Spinal cord (tissue), 10 donors: Measurements from ENCODE around the gene LCNL1. TPM values are rescaled to one million over a fixed set of nuclear protein-coding genes. Genes with fewer than 3 reads are reported as not detected.
"Not testable (repeated sequence)": the region's sequence is repeated elsewhere in the genome, so short reads cannot be mapped to it uniquely, and the experiment has no call there.

Experiments
- DNase-seq, 6 donors: peaks; one replicate each; pipeline versions ENCODE4 v3.0.0 to v3.0.0-alpha.2; 2013 to 2015; ENCODE audit warnings: low spot score in 6 of 6, low read depth in 4 of 6
- H3K27ac ChIP-seq: one replicate; pipeline ENCODE4 v1.5.1; 2013; ENCODE audit warnings: low read depth, low read length, control low read depth
- H3K27me3 ChIP-seq: one replicate; pipeline ENCODE4 v1.6.1; 2013; ENCODE audit warnings: low read length; ENCODE audit not compliant: control insufficient read depth, insufficient read depth
- H3K36me3 ChIP-seq: one replicate; pipeline ENCODE4 v1.6.1; 2013; ENCODE audit warnings: low read length; ENCODE audit not compliant: control insufficient read depth, insufficient read depth
- H3K4me1 ChIP-seq: one replicate; pipeline ENCODE4 v1.6.1; 2013; ENCODE audit warnings: low read length; ENCODE audit not compliant: control insufficient read depth, insufficient read depth
- H3K4me3 ChIP-seq: one replicate; pipeline ENCODE4 v1.5.1; 2013; ENCODE audit warnings: low read depth, low read length, control low read depth
- H3K9me3 ChIP-seq: one replicate; pipeline ENCODE4 v1.6.1; 2013; ENCODE audit warnings: low read length; ENCODE audit not compliant: control insufficient read depth, insufficient read depth
- WGBS: methylation state at CpG from one replicate; pipeline ENCODE4 v1.1.5; 2013; ENCODE audit warnings: missing lambda C conversion rate; ENCODE audit not compliant: insufficient coverage; 5-methylcytosine and 5-hydroxymethylcytosine counted together
- polyA plus RNA-seq, 2 donors: library from polyadenylated mRNA; unstranded; fragments of 120-200 nt; gene quantifications; one replicate each; pipeline ENCODE4 v1.2.1, GENCODE V29; 2013; ENCODE audit not compliant: insufficient read length in 2 of 2
- total RNA-seq, 2 donors: library from RNA; depleted of rRNA in 1 of 2; stranded (reverse); fragments of 120-200 nt in 1 of 2; fragments of >200 nt in 1 of 2; gene quantifications; one replicate each; pipeline versions ENCODE4 v1.2.3 to v1.2.4, GENCODE V29; 2013 to 2014
- donor health status: healthy.

LCNL1 gene
- total and polyA plus RNA-seq, 4 donors: 2.3 to 54.0 (median 14.5) TPM

GRCh38 chr9:137000177-137000930, 17.6 kb downstream of the LCNL1 start:
- H3K4me3 ChIP-seq: no peak overlapping the region
- 85% methylated on average over 9 of the region's 10 CpGs for WGBS
- no peaks in the 10 kb centered on the region for H3K9me3 ChIP-seq
- peaks cover 12% of the 10 kb centered on the region for H3K36me3 ChIP-seq
- H3K27ac ChIP-seq: no peak overlapping the region
- peaks cover 12% of the 10 kb centered on the region for H3K27me3 ChIP-seq
- H3K4me1 ChIP-seq: peaks cover 26% of the 10 kb centered on the region
- DNase-seq: no peak

GRCh38 chr9:137001857-137002645, 19.3 kb downstream of the LCNL1 start:
- Histone ChIP-seq H3K27me3 (peaks cover 7% of the 10 kb centered on the region), H3K4me1 (peaks cover 20% of the 10 kb centered on the region), H3K36me3 (peaks cover 12% of the 10 kb centered on the region), H3K4me3 (no peak overlapping the region), H3K9me3 (no peaks in the 10 kb centered on the region), H3K27ac (no peak overlapping the region)
- 90% methylated on average over 16 of the region's 20 CpGs for WGBS
- DNase-seq: no peak

GRCh38 chr9:137002646-137003041, 19.9 kb downstream of the LCNL1 start:
- peaks cover 2% of the 10 kb centered on the region for H3K27me3 ChIP-seq
- peaks cover 18% of the 10 kb centered on the region for H3K36me3 ChIP-seq
- H3K4me3 ChIP-seq: no peak overlapping the region
- DNase-seq: no peak
- 86% methylated on average over 10 of the region's 10 CpGs for WGBS
- no peak overlapping the region for H3K27ac ChIP-seq
- H3K9me3 ChIP-seq: no peaks in the 10 kb centered on the region
- H3K4me1 ChIP-seq: peaks cover 20% of the 10 kb centered on the region

- 51% methylated on average over 6 of the region's 17 CpGs for WGBS
- H3K36me3 ChIP-seq: peaks cover 33% of the 10 kb centered on the region
- not testable (repeated sequence) for H3K27ac ChIP-seq, H3K27me3 ChIP-seq, DNase-seq, H3K9me3 ChIP-seq, H3K4me3 ChIP-seq
- peaks cover 20% of the 10 kb centered on the region for H3K4me1 ChIP-seq
These were observed 21.5 kb downstream of the LCNL1 start for GRCh38 chr9:137004285-137004684.

GRCh38 chr9:137006116-137007003, 23.6 kb downstream of the LCNL1 start:
- H3K9me3 ChIP-seq: no peaks in the 10 kb centered on the region
- peaks cover 53% of the 10 kb centered on the region for H3K36me3 ChIP-seq
- 69% methylated on average over 21 of the region's 24 CpGs for WGBS
- peaks cover 20% of the 10 kb centered on the region for H3K4me1 ChIP-seq
- H3K27me3 ChIP-seq: peaks cover 2% of the 10 kb centered on the region
- no peak overlapping the region for H3K4me3 ChIP-seq
- H3K27ac ChIP-seq: no peak overlapping the region
- DNase-seq: no peak

- DNase-seq: peak in 2 of 6 donors; percentile 16 to 69
- H3K9me3 ChIP-seq: no peaks in the 10 kb centered on the region
- H3K27me3 ChIP-seq: no peaks in the 10 kb centered on the region
- peaks cover 20% of the 10 kb centered on the region for H3K4me1 ChIP-seq
- WGBS: 62% methylated on average over 24 of the region's 30 CpGs
- no peak overlapping the region for H3K4me3 ChIP-seq
- peak overlapping the region; percentile 25 for H3K27ac ChIP-seq
- H3K36me3 ChIP-seq: peaks cover 62% of the 10 kb centered on the region
These were observed 24.5 kb downstream of the LCNL1 start for GRCh38 chr9:137007108-137007815.

GRCh38 chr9:137007816-137008270, 25.1 kb downstream of the LCNL1 start:
- no peak overlapping the region for H3K4me3 ChIP-seq
- peak overlapping the region; percentile 25 for H3K27ac ChIP-seq
- DNase-seq: no peak
- WGBS: 71% methylated on average over 13 of the region's 13 CpGs
- H3K4me1 ChIP-seq: peaks cover 20% of the 10 kb centered on the region
- peaks cover 68% of the 10 kb centered on the region for H3K36me3 ChIP-seq
- H3K9me3 ChIP-seq: no peaks in the 10 kb centered on the region
- no peaks in the 10 kb centered on the region for H3K27me3 ChIP-seq

- Histone ChIP-seq H3K9me3 (no peaks in the 10 kb centered on the region), H3K27ac (no peak overlapping the region), H3K4me3 (no peak overlapping the region), H3K27me3 (no peaks in the 10 kb centered on the region), H3K36me3 (peaks cover 73% of the 10 kb centered on the region), H3K4me1 (peaks cover 20% of the 10 kb centered on the region)
- 81% methylated on average over 21 of the region's 22 CpGs for WGBS
- DNase-seq: no peak
These were observed 25.5 kb downstream of the LCNL1 start for GRCh38 chr9:137008312-137008711.

GRCh38 chr9:137009217-137009616, 26.4 kb downstream of the LCNL1 start:
- 90% methylated on average over 13 of the region's 18 CpGs for WGBS
- Histone ChIP-seq H3K4me1 (peaks cover 20% of the 10 kb centered on the region), H3K36me3 (peaks cover 82% of the 10 kb centered on the region), H3K27ac (no peak overlapping the region), H3K4me3 (no peak overlapping the region), H3K9me3 (no peaks in the 10 kb centered on the region), H3K27me3 (no peaks in the 10 kb centered on the region)
- no peak for DNase-seq
